Natural killer cell treated with Interleukin-12 subunit alpha and Interleukin-12 subunit beta and Interleukin-15 and Interleukin-18, amount 100 ng/mL, for 72 hours (primary cell): ENCODE measurements around the gene CEACAM19. TPM values are rescaled to one million over a fixed set of nuclear protein-coding genes. Genes with fewer than 3 reads are reported as not detected.

Source experiments
- total RNA-seq, 2 donors: library from RNA; stranded (reverse); gene quantifications; one replicate each; pipeline ENCODE4 v1.2.3, GENCODE V29; 2022

CEACAM19 gene
- total RNA-seq, 2 donors from 2014 or later, result 1.6 to 1.9 TPM

Other genes with a start within 250 kb of the CEACAM19 start
- under 1 TPM in 1 of 2 donors, not detected in 1; 0.24 TPM for gene ZNF229, start 223.0 kb upstream of the CEACAM19 start, total RNA-seq
- gene ZNF180, start 171.0 kb upstream of the CEACAM19 start, total RNA-seq, result 1 to 10 TPM; 9.2 to 9.3 TPM
- gene CEACAM20, start 141.8 kb upstream of the CEACAM19 start, total RNA-seq, result not detected
- not detected for gene IGSF23, start 57.9 kb upstream of the CEACAM19 start, total RNA-seq
- gene PVR, start 27.6 kb upstream of the CEACAM19 start, total RNA-seq, result 10 to 100 TPM; 11.7 to 20.3 TPM
- gene CEACAM16, start 27.7 kb downstream of the CEACAM19 start, total RNA-seq, result not detected
- gene BCL3, start 77.2 kb downstream of the CEACAM19 start, total RNA-seq, result 100 to 1,000 TPM; 117 to 122 TPM
- gene CBLC, start 106.4 kb downstream of the CEACAM19 start, total RNA-seq, result not detected
- not detected for gene BCAM, start 137.6 kb downstream of the CEACAM19 start, total RNA-seq
- gene NECTIN2, start 174.8 kb downstream of the CEACAM19 start, total RNA-seq, result 1 to 10 TPM; 1.3 to 1.6 TPM
- gene TOMM40, start 219.8 kb downstream of the CEACAM19 start, total RNA-seq, result 100 to 1,000 TPM; 119 to 240 TPM
- gene APOE, start 234.3 kb downstream of the CEACAM19 start, total RNA-seq, result 1 to 10 TPM; 1.5 to 1.6 TPM
- not detected for gene APOC1, start 243.1 kb downstream of the CEACAM19 start, total RNA-seq